Hypothalamus (tissue), 51 donors: ENCODE results near the gene SPDYA.
"Not testable (repeated sequence)": the region's sequence is repeated elsewhere in the genome, so short reads cannot be mapped to it uniquely, and the experiment has no call there.

Source experiments
- DNase-seq, 51 donors: peaks; one replicate each; lab custom pipeline; 2025; lab: John Stamatoyannopoulos, UW

Gene SPDYA

GRCh38 chr2:28810384-28811285 is at the start of gene SPDYA:
Gene SPDYA (plus strand): TSS chr2:28810834. CDS start chr2:28816015, 5,181 bp downstream.
- DNase-seq: peak in 44 of 51 donors; percentile 4 to 81 (median 31)

DNA sequence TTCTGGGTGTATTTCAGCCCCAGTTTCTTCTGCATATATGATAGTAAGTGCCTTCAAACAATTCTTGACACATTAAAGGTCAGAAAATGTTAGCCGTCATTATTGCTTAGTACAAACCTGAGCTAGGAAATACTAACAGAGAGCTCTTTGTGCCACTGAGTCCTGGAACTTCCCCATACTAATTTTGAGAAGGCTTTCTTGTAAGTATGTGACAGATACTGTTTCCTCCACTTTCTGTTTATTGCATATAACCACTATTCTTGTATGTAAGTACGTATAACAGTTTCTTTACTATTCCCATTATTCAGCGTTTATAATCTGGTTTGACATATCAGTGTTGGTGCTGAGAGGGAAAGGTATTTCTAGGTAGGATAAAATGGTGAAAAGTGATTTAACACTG is 49.2 kb upstream of the SPDYA start:
- DNase-seq: no peak

- peak in 1 of 51 donors; percentile 3 for DNase-seq
Observed at GRCh38 chr2:28764909-28765711, 45.5 kb upstream of the SPDYA start.

GRCh38 chr2:28766070-28766469 is 44.6 kb upstream of the SPDYA start:
- DNase-seq: no peak

GRCh38 chr2:28767337-28767736 is 43.3 kb upstream of the SPDYA start:
- DNase-seq: no peak

- no peak for DNase-seq
Observed at GRCh38 chr2:28768422-28768821, 42.2 kb upstream of the SPDYA start.

DNA sequence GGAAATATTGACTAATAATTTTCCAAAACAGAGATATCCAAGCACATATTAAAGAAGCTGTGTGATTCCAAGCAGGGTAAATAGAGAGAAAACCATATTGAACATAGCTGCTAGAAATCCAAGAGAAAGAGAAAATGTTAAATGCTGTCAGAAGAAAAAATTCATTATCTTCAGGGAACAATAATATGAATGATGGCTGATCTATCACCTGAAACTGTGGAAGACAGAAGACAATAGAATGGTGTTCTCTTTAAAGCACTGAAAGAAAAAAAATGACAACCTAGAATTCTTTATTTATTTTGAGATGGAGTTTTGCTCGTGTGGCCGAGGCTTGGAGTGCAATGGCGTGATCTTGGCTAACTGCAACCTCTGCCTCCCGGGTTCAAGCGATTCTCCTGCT is 41.7 kb upstream of the SPDYA start:
- no peak for DNase-seq

- no peak for DNase-seq
Observed at GRCh38 chr2:28772351-28772750, 38.3 kb upstream of the SPDYA start.

GRCh38 chr2:28776471-28776870 is 34.2 kb upstream of the SPDYA start:
- DNase-seq: no peak

- DNase-seq: no peak
Observed at GRCh38 chr2:28778392-28778791, 32.2 kb upstream of the SPDYA start.

DNA sequence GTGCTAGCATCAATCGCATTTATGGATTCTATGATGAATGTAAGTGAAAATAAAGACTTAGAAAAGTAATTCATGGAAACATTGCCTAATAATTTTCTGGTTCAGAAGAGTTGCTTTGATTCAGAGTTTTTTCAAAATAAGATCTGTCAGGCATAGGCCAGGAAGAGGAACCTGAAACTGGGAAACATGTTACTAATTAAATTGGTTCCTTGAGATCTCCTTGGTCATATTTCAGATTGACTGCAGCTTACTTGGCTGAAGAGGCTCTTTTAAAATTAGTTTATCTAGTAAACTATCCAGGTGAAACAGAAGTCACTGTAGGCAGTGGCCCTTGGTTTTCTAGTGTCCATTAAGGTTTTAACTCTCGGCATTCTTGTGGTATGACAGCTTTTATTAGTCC is 31.6 kb upstream of the SPDYA start:
- DNase-seq: no peak

DNA sequence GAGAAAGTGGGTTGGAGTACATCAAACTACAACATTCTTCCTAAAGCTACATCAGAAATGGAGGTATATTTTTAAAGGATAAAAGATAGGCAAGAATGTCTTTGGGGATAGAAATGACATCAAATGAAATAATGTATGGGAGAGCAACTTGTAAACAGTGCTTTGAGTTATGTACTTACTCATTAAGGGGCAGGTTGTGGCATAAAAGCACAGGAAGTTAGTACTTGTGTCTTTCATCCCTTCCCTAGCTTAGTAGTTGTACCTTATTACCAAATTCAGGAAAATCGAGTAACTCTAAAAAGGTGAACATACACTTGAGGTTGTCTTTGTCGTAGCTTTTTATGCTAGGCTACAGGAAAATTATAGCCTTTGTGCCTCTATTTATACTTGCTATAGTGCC is 30.1 kb upstream of the SPDYA start:
- no peak for DNase-seq

DNA sequence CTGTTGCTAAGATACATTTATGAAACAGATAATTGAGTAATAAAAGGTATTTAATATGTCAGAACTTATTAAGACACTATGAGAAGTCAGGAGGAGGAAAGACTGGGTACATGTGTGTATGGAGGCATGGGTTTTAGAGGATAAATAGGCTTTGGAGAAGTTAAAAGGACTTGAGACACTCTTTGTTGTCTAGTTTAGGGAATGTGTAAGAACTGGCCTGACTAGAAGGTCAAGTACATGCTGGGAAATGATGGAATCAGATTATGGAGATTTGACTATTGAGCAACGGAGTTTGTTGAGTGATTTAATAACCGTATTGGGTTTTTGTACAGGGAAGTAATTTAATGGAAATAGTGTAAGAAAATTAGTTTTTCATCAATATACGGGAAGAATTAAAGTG is 28.2 kb upstream of the SPDYA start:
- DNase-seq: no peak

- not testable (repeated sequence) for DNase-seq
Observed at GRCh38 chr2:28784570-28784969, 26.1 kb upstream of the SPDYA start.

- no peak for DNase-seq
Observed at GRCh38 chr2:28796620-28797019, 14.0 kb upstream of the SPDYA start.

GRCh38 chr2:28801726-28802125 is 8.9 kb upstream of the SPDYA start:
- DNase-seq: no peak

- no peak for DNase-seq
Observed at GRCh38 chr2:28802975-28803429, 7.6 kb upstream of the SPDYA start.

DNA sequence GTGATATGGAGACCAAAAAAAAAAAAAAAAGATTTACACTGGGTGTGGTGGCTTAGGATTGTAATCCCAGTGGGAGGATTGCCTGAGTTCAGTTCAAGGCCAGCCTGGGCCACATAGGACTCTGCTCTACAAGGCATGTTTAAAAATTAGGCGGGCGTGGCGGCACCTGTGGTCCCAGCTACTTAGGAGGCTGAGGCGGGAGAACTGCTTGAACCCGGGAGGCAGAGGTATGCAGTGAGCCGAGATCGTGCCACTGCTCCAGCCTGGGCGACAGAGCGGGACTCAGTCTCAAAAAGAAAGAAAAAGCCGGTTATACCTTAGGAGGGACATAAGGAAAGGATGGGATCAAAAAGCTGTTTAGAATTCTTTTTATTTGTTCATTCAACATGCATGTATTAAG is 707 bp upstream of the SPDYA start:
- no peak for DNase-seq

GRCh38 chr2:28818053-28818452 is 7.4 kb downstream of the SPDYA start:
- no peak for DNase-seq

DNA sequence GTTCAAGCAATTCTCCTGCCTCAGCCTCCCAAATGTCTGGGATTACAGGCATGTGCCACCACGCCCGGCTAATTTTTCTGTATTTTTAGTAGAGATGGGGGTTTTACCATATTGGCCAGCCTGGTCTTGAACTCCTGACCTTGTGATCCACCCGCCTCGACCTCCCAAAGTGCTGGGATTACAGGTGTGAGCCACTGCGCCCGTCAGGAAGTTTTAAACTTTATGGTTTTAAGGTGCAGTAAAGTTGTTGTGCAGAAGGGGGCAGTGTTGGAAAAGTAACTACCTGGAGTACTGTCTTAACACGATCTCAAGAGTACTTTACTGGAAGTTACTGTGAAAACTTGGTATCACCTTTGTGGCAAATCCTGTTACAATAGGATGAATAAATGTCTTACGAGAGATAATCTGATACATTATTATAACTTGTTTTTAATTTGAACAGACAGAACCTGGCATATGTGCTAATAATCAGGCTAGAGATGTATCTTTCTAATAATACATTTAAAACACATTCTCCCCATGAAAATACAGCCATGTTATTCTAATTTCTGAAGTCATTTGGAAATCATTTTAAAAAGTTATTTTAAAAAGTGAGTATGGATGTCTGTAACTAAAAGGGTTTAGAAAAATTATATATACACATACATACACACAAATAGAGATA is 10.8 kb downstream of the SPDYA start:
- DNase-seq: peak in 10 of 51 donors; percentile 1 to 32 (median 10)

- no peak for DNase-seq
Observed at GRCh38 chr2:28822036-28822435, 11.4 kb downstream of the SPDYA start.
